Osteoblast (primary cell): ENCODE results near the gene LCLAT1. TPM values are rescaled to one million over a fixed set of nuclear protein-coding genes. Genes with fewer than 3 reads are reported as not detected.

Experiments
- DNase-seq: peaks from one replicate; pipeline ENCODE4 v3.0.0; 2011; ENCODE audit warnings: low spot score, mixed read lengths; ENCODE audit not compliant: insufficient read length; ENCODE audit errors: missing footprints
- H2AFZ ChIP-seq: 2 replicates; pipeline ENCODE4 v1.6.0; 2011; ENCODE audit warnings: mild to moderate bottlenecking, low read length
- H3K27ac ChIP-seq: 2 replicates; pipeline ENCODE4 v1.5.1; 2011; ENCODE audit warnings: mild to moderate bottlenecking, low read depth, low read length, moderate library complexity
- H3K27me3 ChIP-seq: 2 replicates; pipeline ENCODE4 v1.6.0; 2012; ENCODE audit warnings: mild to moderate bottlenecking, control low read depth, inconsistent platforms, low read length, moderate library complexity; ENCODE audit not compliant: insufficient read depth
- H3K36me3 ChIP-seq: 2 replicates; pipeline ENCODE4 v1.5.1; 2011; ENCODE audit warnings: mild to moderate bottlenecking, low read length, control low read depth, moderate library complexity; ENCODE audit not compliant: insufficient read depth
- H3K4me1 ChIP-seq: 2 replicates; pipeline ENCODE4 v1.5.1; 2011; ENCODE audit warnings: mild to moderate bottlenecking, low read length, control low read depth, moderate library complexity; ENCODE audit not compliant: insufficient read depth
- H3K4me2 ChIP-seq: 2 replicates; pipeline ENCODE4 v1.6.0; 2011; ENCODE audit warnings: mild to moderate bottlenecking, low read length; ENCODE audit not compliant: insufficient read depth
- H3K4me3 ChIP-seq: fragments of 200-600 bp; sonication (generic); 3 replicates; pipeline ENCODE4 v1.5.1; 2012; ENCODE audit warnings: mild to moderate bottlenecking, low read length, inconsistent platforms; ENCODE audit not compliant: insufficient read depth
- H3K79me2 ChIP-seq: 2 replicates; pipeline ENCODE4 v1.6.0; 2012; ENCODE audit warnings: mild to moderate bottlenecking, low read length, control low read depth, inconsistent platforms; ENCODE audit not compliant: insufficient read depth
- H3K9me3 ChIP-seq: 2 replicates; pipeline ENCODE4 v1.5.1; 2011; ENCODE audit warnings: low read depth, low read length, control low read depth
- H4K20me1 ChIP-seq: 2 replicates; pipeline ENCODE4 v1.6.0; 2012; ENCODE audit warnings: mild to moderate bottlenecking, low read length, control low read depth; ENCODE audit not compliant: insufficient read depth
- CTCF ChIP-seq: IDR thresholded peaks from 2 replicates; pipeline ENCODE4 v1.5.1; 2011; ENCODE audit warnings: mild to moderate bottlenecking, low read depth, low read length, moderate library complexity; ENCODE audit errors: extremely low read depth
- total RNA-seq: library from RNA; depleted of rRNA; stranded (reverse); fragments of >200 nt; gene quantifications from 2 replicates; pipeline ENCODE4 v1.2.3, GENCODE V29; 2012

The LCLAT1 gene
- total RNA-seq, 1 donor, result 29.7 TPM

- H2AFZ ChIP-seq, result no peak overlapping the region
- no peaks in the 10 kb centered on the region for H3K36me3 ChIP-seq
- DNase-seq, result no peak
- H4K20me1 ChIP-seq, result peaks cover 4% of the 10 kb centered on the region
- H3K4me2 ChIP-seq, result no peak overlapping the region
- no peaks in the 10 kb centered on the region for H3K4me1 ChIP-seq
- no peak overlapping the region for H3K4me3 ChIP-seq
- no peaks in the 10 kb centered on the region for H3K9me3 ChIP-seq
- peaks cover 59% of the 10 kb centered on the region for H3K79me2 ChIP-seq
- H3K27ac ChIP-seq, result no peak overlapping the region
- no peak for TF ChIP-seq CTCF
- H3K27me3 ChIP-seq, result no peaks in the 10 kb centered on the region
These were observed 8.2 kb downstream of the LCLAT1 start for GRCh38 chr2:30455114-30455738.

- H3K4me1 ChIP-seq, result no peaks in the 10 kb centered on the region
- no peak for TF ChIP-seq CTCF
- no peak overlapping the region for H3K4me2 ChIP-seq
- no peaks in the 10 kb centered on the region for H3K9me3 ChIP-seq
- no peak overlapping the region for H3K4me3 ChIP-seq
- H3K27ac ChIP-seq, result no peak overlapping the region
- H2AFZ ChIP-seq, result no peak overlapping the region
- no peaks in the 10 kb centered on the region for H3K36me3 ChIP-seq
- no peak for DNase-seq
- no peaks in the 10 kb centered on the region for H3K27me3 ChIP-seq
- H3K79me2 ChIP-seq, result peaks cover 65% of the 10 kb centered on the region
- peaks cover 6% of the 10 kb centered on the region for H4K20me1 ChIP-seq
These were observed 9.1 kb downstream of the LCLAT1 start for GRCh38 chr2:30456106-30456505.

- no peak overlapping the region for H3K4me2 ChIP-seq
- H3K27me3 ChIP-seq, result no peaks in the 10 kb centered on the region
- no peak overlapping the region for H3K4me3 ChIP-seq
- peaks cover 6% of the 10 kb centered on the region for H4K20me1 ChIP-seq
- H2AFZ ChIP-seq, result no peak overlapping the region
- H3K36me3 ChIP-seq, result no peaks in the 10 kb centered on the region
- DNase-seq, result no peak
- TF ChIP-seq CTCF, result no peak
- H3K4me1 ChIP-seq, result no peaks in the 10 kb centered on the region
- H3K9me3 ChIP-seq, result no peaks in the 10 kb centered on the region
- peaks cover 68% of the 10 kb centered on the region for H3K79me2 ChIP-seq
- H3K27ac ChIP-seq, result no peak overlapping the region
These were observed 9.5 kb downstream of the LCLAT1 start for GRCh38 chr2:30456579-30456978.

- H3K36me3 ChIP-seq, result no peaks in the 10 kb centered on the region
These were observed 10.2 kb downstream of the LCLAT1 start for GRCh38 chr2:30457296-30457695.

More at GRCh38 chr2:30457296-30457695, 10.2 kb downstream of the LCLAT1 start:
- no peak for DNase-seq
- Histone ChIP-seq H3K79me2 (peaks cover 69% of the 10 kb centered on the region), H3K4me1 (no peaks in the 10 kb centered on the region), H3K4me2 (no peak overlapping the region), H3K4me3 (no peak overlapping the region), H2AFZ (no peak overlapping the region), H3K27me3 (no peaks in the 10 kb centered on the region), H4K20me1 (peaks cover 6% of the 10 kb centered on the region), H3K9me3 (no peaks in the 10 kb centered on the region), H3K27ac (no peak overlapping the region)
- TF ChIP-seq CTCF, result no peak
